GM19351 (cell line): Measurements from ENCODE around the gene C11orf52.
"Not testable (repeated sequence)": the region's sequence is repeated elsewhere in the genome, so short reads cannot be mapped to it uniquely, and the experiment has no call there.

ENCODE experiments used
- ATAC-seq: cut with Tn5 transposase; IDR thresholded peaks from one replicate; pipeline ENCODE4 v1.9.1; 2021; ENCODE audit warnings: mild to moderate bottlenecking, moderate library complexity; ENCODE audit not compliant: unreplicated experiment

The C11orf52 gene, protein sequence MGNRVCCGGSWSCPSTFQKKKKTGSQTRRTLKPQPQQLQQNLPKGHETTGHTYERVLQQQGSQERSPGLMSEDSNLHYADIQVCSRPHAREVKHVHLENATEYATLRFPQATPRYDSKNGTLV

DNA sequence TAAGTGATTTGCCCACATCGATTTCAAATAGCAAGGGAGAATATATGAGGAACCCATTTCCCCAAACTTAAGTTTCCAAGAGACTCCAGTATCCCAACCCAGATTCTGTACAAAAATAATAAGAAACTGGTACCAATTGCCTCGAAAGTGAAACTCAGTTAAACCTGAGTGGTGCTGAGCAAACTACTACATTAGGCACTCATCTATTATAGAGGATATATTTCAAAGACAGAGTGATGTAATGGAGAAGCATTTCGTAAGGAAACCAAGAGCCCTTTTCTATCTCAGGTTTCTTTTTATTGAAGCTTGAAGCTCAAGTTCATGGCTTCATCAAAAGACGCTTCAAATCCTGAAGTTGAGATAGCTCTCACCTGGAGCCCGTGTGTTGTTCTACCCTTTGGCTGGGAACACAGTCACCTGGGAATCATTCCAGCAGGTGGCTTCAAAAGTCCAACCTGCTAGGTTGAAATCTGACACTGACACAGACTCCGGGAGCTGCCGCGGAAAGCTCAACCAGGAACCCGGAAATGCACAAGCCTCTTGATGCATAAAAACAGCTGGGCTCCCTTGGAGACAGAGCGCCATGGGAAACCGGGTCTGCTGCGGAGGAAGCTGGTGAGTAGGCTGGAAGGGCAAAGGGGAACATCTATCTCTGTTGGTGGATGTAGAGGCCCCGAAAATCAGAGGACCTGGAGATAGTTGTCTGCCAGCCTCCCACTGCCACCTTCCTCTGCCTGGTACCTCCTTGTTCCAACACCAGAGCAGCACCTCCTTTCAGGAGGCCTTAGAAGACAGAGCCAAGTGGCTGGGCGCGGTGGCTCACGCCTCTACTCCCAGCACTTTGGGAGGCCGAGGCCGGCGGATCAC, at the start of gene C11orf52:
TSS of gene C11orf52 (plus strand) at position 524 of the 867 bp plus-strand sequence. CDS start at position 584, 60 bp downstream.
- no peak for ATAC-seq

- ATAC-seq = no peak
Observed at GRCh38 chr11:111870113-111870512, 48.6 kb upstream of the C11orf52 start.

DNA sequence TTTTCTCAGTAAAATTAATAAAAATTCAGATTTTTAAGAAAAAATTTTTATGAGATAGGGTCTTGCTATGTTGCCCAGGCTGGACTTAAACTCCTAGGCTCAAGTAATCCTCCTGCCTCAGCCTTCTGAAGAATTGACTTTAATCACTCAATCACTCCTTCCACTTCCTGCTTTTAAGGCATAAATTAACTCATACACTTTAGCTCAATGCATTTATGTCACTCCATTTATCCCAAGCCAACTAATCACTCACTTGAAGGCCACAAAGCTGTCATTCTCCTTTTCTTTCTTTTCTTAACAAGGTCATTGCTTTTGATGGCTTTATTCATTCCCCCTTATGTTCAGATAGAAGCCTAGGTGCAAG, 48.2 kb upstream of the C11orf52 start:
- peak; percentile 18 for ATAC-seq

DNA sequence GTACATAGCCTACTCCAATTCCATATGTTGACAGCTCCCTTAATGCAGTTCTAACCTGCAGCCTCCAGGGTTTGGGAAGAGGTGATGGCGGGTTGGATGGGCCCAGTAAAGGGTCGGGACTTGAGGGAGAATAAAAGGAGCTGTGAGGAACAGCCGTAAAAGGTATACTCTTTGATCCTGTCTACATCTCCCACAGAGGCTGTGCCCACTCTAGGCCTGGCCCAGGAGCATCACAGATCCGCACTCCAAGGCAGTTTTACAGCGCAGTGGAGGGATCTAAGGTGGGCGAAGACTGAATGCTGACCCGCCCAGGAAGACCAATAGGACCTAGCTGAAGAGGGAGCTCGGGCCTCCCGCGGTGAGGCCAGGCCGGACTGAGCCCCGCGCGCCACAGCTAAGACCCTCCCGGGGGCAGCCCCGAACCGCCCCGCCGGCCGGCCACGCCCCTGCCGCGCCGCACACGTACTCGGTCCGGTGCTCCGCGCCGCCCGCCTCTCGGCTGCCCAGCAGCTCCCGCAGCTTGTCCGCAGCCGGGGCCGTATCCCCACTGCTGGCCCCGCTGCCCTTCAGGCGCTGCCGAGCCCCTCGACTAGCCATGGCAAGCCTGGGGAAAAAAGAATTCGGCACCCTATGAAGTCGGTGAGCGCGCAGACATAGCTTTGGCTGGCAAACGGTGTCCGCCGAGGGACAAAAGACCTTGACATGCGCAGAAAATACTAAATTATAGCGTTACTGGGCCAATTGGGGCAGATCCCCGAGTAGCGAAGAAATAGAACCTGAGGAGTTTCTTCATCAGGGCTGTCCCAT, 47.6 kb upstream of the C11orf52 start, which contains the start of gene ALG9:
TSS of gene ALG9 (minus strand) at position 696 of the 807 bp plus-strand sequence. CDS start at position 597, 99 bp downstream.
- peak; percentile 86 for ATAC-seq

GRCh38 chr11:111871693-111872161, 47.0 kb upstream of the C11orf52 start:
- ATAC-seq = no peak

GRCh38 chr11:111878385-111878848, 40.3 kb upstream of the C11orf52 start:
- ATAC-seq = peak; percentile 2

DNA sequence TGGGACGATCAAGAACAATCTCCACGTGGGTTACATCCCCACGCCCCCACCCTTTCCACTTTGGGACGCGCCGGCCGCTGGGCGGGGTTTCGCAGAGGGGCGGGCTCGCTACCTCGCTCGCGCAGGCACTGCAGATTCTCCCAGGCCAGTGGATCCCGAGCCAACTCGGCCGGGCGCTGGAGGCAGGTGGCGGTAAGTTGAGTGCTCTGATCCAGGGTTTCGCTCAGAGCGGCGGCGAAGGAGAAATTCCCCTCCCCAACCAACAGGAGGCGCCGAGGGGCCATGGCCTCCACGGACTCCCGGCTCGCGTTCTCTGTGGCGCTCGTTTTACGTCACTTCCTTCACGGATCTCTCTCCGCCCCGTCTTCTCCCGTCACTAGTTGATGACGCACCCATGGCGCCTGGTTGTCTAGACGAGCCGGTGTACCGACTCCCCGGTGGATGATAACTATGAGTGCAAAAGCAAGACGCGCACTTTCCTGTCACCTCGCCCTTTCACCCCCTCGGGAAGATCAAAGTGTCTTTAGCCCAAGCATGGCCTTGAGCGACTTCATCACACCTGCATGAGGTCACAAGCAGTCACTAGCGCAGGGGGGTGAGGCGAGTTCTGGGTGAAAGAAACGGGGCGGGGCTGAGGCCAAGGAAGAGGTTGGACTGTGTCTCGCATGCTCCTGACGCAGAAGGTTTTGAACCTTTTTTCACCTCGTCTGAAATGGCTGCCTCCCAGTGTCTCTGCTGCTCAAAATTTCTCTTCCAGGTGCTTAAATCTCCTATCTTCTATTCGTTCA, 39.7 kb upstream of the C11orf52 start, which contains the start of the genes CFAP68 and FDXACB1:
TSS of gene CFAP68 (plus strand) at position 693 of the 788 bp plus-strand sequence. CDS start at position 713, 20 bp downstream.
TSS of gene FDXACB1 (minus strand) at position 317 of the 788 bp plus-strand sequence. CDS start at position 284, 33 bp downstream.
- peak; percentile 91 for ATAC-seq

DNA sequence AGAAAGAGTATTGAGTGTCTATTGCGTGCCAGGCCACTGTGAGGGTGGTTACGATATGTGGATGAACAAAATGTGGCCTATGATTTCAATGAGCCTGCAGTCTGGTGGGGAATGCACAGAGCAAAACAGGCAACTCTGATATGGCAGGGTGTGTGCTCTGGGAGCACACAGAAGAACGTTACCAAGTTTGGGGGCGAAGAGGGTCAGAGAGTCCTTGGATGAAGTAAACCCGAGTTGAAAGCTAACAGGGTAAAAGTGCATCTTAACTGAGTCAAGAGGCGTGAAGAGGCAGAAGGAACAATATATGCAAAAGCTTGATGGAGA, 39.1 kb upstream of the C11orf52 start:
- ATAC-seq = peak; percentile 7

DNA sequence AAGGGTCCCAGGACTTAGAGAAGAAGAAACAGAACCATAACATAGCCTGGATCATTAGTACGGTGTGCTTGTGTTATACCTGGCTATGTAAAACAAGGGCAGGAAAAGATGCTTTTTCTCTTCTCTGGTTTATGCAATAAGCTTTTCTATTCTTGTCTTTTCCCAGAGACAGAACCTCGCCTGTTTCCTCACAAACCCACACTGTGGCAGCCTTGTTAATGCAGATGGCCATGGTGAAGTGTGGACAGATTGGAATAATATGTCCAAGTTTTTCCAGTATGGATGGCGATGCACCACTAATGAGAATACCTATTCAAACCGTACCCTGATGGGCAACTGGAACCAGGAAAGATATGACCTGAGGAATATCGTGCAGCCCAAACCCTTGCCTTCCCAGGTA, 36.5 kb upstream of the C11orf52 start:
- no peak for ATAC-seq

- not testable (repeated sequence) for ATAC-seq
Observed at GRCh38 chr11:111885053-111885452, 33.7 kb upstream of the C11orf52 start.

DNA sequence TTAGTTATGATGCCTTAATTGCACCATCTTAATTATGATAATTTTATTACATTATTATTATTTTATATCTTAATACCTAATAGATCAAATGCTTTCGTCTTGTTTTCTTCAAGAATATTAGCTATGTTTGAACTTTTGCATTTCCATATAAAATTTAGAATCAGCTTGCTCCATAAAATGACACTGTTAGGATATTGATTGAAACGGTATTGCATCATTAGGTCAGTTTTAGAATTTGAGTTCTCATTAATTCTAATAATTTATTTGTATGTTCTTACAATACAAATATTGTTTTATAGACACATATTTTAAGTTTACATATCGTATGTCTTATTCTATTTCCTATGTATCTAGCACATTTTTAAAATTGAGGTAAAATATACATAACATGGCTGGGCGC, 32.7 kb upstream of the C11orf52 start:
- ATAC-seq = no peak

DNA sequence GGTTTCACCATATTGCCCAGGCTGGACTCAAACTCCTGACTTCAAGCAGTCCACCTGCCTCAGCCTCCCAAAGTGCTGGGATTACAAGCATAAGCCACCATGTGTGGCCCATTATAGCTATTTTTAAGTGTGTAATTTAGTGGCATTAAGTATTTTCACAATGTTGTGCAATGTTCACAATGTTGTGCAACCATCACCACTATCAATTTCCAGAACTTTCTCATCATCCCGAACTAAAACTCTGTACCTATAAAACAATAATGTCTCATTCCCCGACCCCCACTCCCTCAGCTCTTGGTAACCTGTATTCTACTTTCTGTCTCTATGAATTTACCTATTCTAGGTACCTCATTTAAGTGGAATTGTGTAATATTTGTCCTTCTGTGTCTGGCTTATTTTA, 31.9 kb upstream of the C11orf52 start:
- no peak for ATAC-seq

GRCh38 chr11:111905411-111905810, 13.3 kb upstream of the C11orf52 start:
- ATAC-seq = no peak

- no peak for ATAC-seq
Observed at GRCh38 chr11:111906680-111907079, 12.0 kb upstream of the C11orf52 start.

GRCh38 chr11:111908639-111909305, 9.9 kb upstream of the C11orf52 start:
- ATAC-seq = no peak

GRCh38 chr11:111909378-111909777, 9.3 kb upstream of the C11orf52 start:
- ATAC-seq = no peak

- no peak for ATAC-seq
Observed at GRCh38 chr11:111910676-111911562, 7.8 kb upstream of the C11orf52 start.

DNA sequence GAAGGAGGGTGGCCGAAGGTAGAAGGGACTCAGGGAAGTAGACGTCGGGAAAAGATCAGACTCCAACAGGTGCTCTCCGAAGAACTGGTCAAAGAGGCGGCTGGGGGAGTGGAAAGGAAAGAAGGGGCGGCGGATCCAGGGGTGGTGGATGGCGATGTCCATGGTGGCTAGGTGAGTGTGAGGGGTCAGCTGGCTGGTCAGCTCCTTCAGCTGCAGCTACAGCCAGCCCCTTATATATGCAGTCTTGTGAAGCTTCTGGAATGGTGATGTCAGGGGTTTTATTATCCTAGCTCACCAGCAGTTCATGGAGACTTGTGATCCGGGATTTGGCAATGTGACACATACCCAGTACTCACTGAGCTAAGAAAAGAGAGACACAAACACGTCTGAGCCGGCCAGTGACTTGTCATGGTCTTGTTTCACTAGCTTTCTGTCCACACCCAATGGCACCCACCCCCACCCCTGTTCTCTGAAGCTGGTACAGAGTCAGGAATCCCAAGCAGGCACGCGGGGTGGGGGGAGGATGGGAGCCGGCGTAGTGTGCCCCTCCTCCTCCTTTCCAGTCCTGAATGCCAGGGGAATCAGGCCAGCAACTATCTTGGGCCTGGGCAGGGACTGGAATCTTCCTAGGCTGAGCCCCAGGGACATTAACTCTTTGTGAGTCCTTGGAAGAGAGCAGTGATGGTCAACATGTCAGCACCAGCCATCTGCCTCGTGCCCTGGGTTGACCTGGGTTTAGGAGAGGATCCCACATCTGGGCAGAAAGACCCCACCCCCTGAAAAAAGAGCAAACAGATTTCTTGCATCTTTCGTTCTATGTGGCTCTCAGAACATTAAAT, 6.9 kb upstream of the C11orf52 start, which contains the start of gene CRYAB:
TSS of gene CRYAB (minus strand) at position 208 of the 839 bp plus-strand sequence. CDS start at position 162, 46 bp downstream.
- ATAC-seq = no peak
